GM12878 (cell line): Measurements from ENCODE around the gene CTNNA3.

Experiments used
- ELK1 ChIP-seq: IDR thresholded peaks from 2 replicates; pipeline ENCODE4 v1.6.1; 2012; ENCODE audit warnings: low read depth, low read length, improper control_type of control experiment
- NFYA ChIP-seq: IDR thresholded peaks from 2 replicates; pipeline ENCODE4 v1.6.1; 2011; ENCODE audit warnings: low read depth, mild to moderate bottlenecking, low read length, improper control_type of control experiment, borderline replicate concordance
- POLR2AphosphoS5 ChIP-seq: IDR thresholded peaks from 2 replicates; pipeline ENCODE4 v1.6.1; 2011; ENCODE audit warnings: mild to moderate bottlenecking, low read length, inconsistent platforms
- ZZZ3 ChIP-seq: IDR thresholded peaks from 2 replicates; pipeline ENCODE4 v1.6.1; 2011; ENCODE audit warnings: low read depth; ENCODE audit not compliant: control insufficient read depth, insufficient read length

DNA sequence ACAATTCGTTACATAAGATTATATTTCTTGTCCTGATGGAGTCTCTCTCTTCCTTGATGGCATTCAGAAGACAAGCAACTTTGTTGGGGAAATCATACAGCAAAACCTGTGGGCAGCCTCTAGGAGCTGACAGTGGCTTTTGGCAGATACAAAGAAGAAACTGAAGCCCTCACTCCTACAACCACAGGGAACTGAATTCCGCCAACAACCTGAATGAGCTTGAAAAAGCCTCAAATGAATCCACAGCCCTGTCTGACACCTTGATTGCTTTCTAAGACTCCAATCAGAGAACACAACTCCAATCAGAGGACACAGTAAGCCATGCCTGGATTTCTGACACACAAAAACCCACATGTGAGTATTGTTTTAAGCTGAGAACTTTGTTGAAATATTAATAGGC lies 1346.9 kb downstream of the CTNNA3 start:
- no peak for TF ChIP-seq POLR2AphosphoS5
- no peak for TF ChIP-seq ZZZ3
- no peak for TF ChIP-seq NFYA
- TF ChIP-seq ELK1, result no peak
